ENCODE data around the gene ABCD3.

Gene ABCD3

GRCh38 chr1:94462606-94463005, 44.4 kb downstream of the ABCD3 start:
- no peak for DNase-seq (ENCODE audit: extremely low read depth, low read depth)

GRCh38 chr1:94463056-94463764, 45.0 kb downstream of the ABCD3 start:
- no peak for DNase-seq (ENCODE audit: extremely low read depth, low read depth)

More at GRCh38 chr1:94462606-94463005, 44.4 kb downstream of the ABCD3 start:
- TF ChIP-seq CTCF (IDR thresholded peaks at IDR 0.05; ENCODE audit: low read depth, low read length): no peak

GRCh38 chr1:94463765-94464330, 45.7 kb downstream of the ABCD3 start:
- TF ChIP-seq CTCF (IDR thresholded peaks at IDR 0.05; ENCODE audit: low read depth, low read length): peak; percentile 55
- peak; percentile 12 for DNase-seq (ENCODE audit: extremely low read depth, low read depth)

More at GRCh38 chr1:94463056-94463764, 45.0 kb downstream of the ABCD3 start:
- TF ChIP-seq CTCF (IDR thresholded peaks at IDR 0.05; ENCODE audit: low read depth, low read length): no peak

GRCh38 chr1:94468708-94469107, 50.5 kb downstream of the ABCD3 start:
- TF ChIP-seq CTCF (IDR thresholded peaks at IDR 0.05; ENCODE audit: low read depth, low read length): no peak
- DNase-seq (ENCODE audit: extremely low read depth, low read depth): no peak

- no peak for DNase-seq (ENCODE audit: extremely low read depth, low read depth)
- no peak for TF ChIP-seq CTCF (IDR thresholded peaks at IDR 0.05; ENCODE audit: low read depth, low read length)
Measured at GRCh38 chr1:94471271-94471670, 53.1 kb downstream of the ABCD3 start.

- no peak for TF ChIP-seq CTCF (IDR thresholded peaks at IDR 0.05; ENCODE audit: low read depth, low read length)
- DNase-seq (ENCODE audit: extremely low read depth, low read depth): no peak
Measured at GRCh38 chr1:94475232-94475631, 57.0 kb downstream of the ABCD3 start.

GRCh38 chr1:94479682-94480081, 61.5 kb downstream of the ABCD3 start:
- no peak for TF ChIP-seq CTCF (IDR thresholded peaks at IDR 0.05; ENCODE audit: low read depth, low read length)
- no peak for DNase-seq (ENCODE audit: extremely low read depth, low read depth)
